NCI-H1417 treated with DMSO at 0.1 percent for 48 hours (cell line): ENCODE data around the gene HOXC11.

ENCODE experiments used
- DNase-seq: peaks from one replicate; lab custom pipeline; 2025; lab: John Stamatoyannopoulos, UW

Gene HOXC11

GRCh38 chr12:53972722-53973235, at the start of gene HOXC11:
HOXC11 (plus strand) TSS chr12:53973126; CDS start chr12:53973242, 116 bp downstream.
- no peak for DNase-seq

GRCh38 chr12:53924521-53925405, 48.2 kb upstream of the HOXC11 start:
- DNase-seq, result no peak

GRCh38 chr12:53927220-53928029, 45.5 kb upstream of the HOXC11 start:
- DNase-seq, result no peak

- no peak for DNase-seq
These were observed 44.7 kb upstream of the HOXC11 start for GRCh38 chr12:53928054-53928835.

GRCh38 chr12:53929527-53929926, 43.4 kb upstream of the HOXC11 start:
- no peak for DNase-seq

- DNase-seq, result no peak
These were observed 42.2 kb upstream of the HOXC11 start for GRCh38 chr12:53930591-53931255.

GRCh38 chr12:53931844-53932581, 40.9 kb upstream of the HOXC11 start:
- no peak for DNase-seq

GRCh38 chr12:53932915-53933314, 40.0 kb upstream of the HOXC11 start:
- no peak for DNase-seq

GRCh38 chr12:53935383-53936341, 37.3 kb upstream of the HOXC11 start:
- no peak for DNase-seq

- no peak for DNase-seq
These were observed 35.8 kb upstream of the HOXC11 start for GRCh38 chr12:53937099-53937498.

GRCh38 chr12:53937596-53938325, 35.2 kb upstream of the HOXC11 start:
- DNase-seq, result no peak

- DNase-seq, result peak; percentile 97
These were observed 34.4 kb upstream of the HOXC11 start, which contains the start of gene HOXC13 for GRCh38 chr12:53938326-53939140. HOXC13 (plus strand) TSS chr12:53938831; CDS start chr12:53938907, 76 bp downstream.

GRCh38 chr12:53939141-53940108, 33.5 kb upstream of the HOXC11 start:
- DNase-seq, result no peak

- no peak for DNase-seq
These were observed 32.4 kb upstream of the HOXC11 start for GRCh38 chr12:53940443-53941014.

GRCh38 chr12:53941187-53941586, 31.7 kb upstream of the HOXC11 start:
- DNase-seq, result no peak

GRCh38 chr12:53941750-53942149, 31.2 kb upstream of the HOXC11 start:
- no peak for DNase-seq
